ENCODE data around the gene FARP1. TPM values are rescaled to one million over a fixed set of nuclear protein-coding genes. Genes with fewer than 3 reads are reported as not detected.

Gene FARP1
- total RNA-seq, 2 experiments from 2014 or later: 0.29 to 0.34 TPM

- ChIA-PET CTCF (no interaction called here), POLR2A (no interaction called here)
Measured at GRCh38 chr13:98297745-98298144, 154.9 kb downstream of the FARP1 start.

- POLR2A ChIA-PET: no interaction called here
Measured at GRCh38 chr13:98298599-98298998, 155.7 kb downstream of the FARP1 start.

GRCh38 chr13:98299235-98299965, 156.5 kb downstream of the FARP1 start:
- POLR2A ChIA-PET: no interaction called here
- CTCF ChIA-PET: no interaction called here

More at GRCh38 chr13:98298599-98298998, 155.7 kb downstream of the FARP1 start:
- CTCF ChIA-PET: no interaction called here

GRCh38 chr13:98299966-98300350, 157.1 kb downstream of the FARP1 start:
- ChIA-PET CTCF (no interaction called here), POLR2A (no interaction called here)

- ChIA-PET CTCF (no interaction called here), POLR2A (no interaction called here)
Measured at GRCh38 chr13:98300956-98301641, 158.2 kb downstream of the FARP1 start.

- CTCF ChIA-PET: no interaction called here
- POLR2A ChIA-PET: no interaction called here
Measured at GRCh38 chr13:98301721-98302120, 158.8 kb downstream of the FARP1 start.

GRCh38 chr13:98303858-98304257, 161.0 kb downstream of the FARP1 start:
- CTCF ChIA-PET: no interaction called here
- POLR2A ChIA-PET: no interaction called here

- ChIA-PET POLR2A (no interaction called here), CTCF (no interaction called here)
Measured at GRCh38 chr13:98305670-98306069, 162.8 kb downstream of the FARP1 start.

- POLR2A ChIA-PET: no interaction called here
- CTCF ChIA-PET: no interaction called here
Measured at GRCh38 chr13:98307463-98308085, 164.7 kb downstream of the FARP1 start.

- POLR2A ChIA-PET: no interaction called here
- CTCF ChIA-PET: no interaction called here
Measured at GRCh38 chr13:98308086-98308911, 165.4 kb downstream of the FARP1 start.

GRCh38 chr13:98309569-98310335, 166.9 kb downstream of the FARP1 start:
- ChIA-PET CTCF (no interaction called here), POLR2A (no interaction called here)

- ChIA-PET POLR2A (no interaction called here), CTCF (no interaction called here)
Measured at GRCh38 chr13:98310485-98311199, 167.7 kb downstream of the FARP1 start.

GRCh38 chr13:98311200-98311548, 168.3 kb downstream of the FARP1 start:
- CTCF ChIA-PET: no interaction called here
- POLR2A ChIA-PET: no interaction called here

GRCh38 chr13:98312606-98313005, 169.7 kb downstream of the FARP1 start:
- POLR2A ChIA-PET: no interaction called here
- CTCF ChIA-PET: no interaction called here

GRCh38 chr13:98313023-98313921, 170.4 kb downstream of the FARP1 start:
- POLR2A ChIA-PET: no interaction called here
- CTCF ChIA-PET: no interaction called here

- CTCF ChIA-PET: no interaction called here
- POLR2A ChIA-PET: no interaction called here
Measured at GRCh38 chr13:98313922-98314292, 171.0 kb downstream of the FARP1 start.

- ChIA-PET POLR2A (no interaction called here), CTCF (no interaction called here)
Measured at GRCh38 chr13:98315466-98315865, 172.6 kb downstream of the FARP1 start.

GRCh38 chr13:98315902-98316301, 173.0 kb downstream of the FARP1 start:
- POLR2A ChIA-PET: interaction anchor here (0.6 kb wide), 1 partner anchor 425 kb away, joined by 15 read pairs; no protein-coding TSS in a partner anchor
- CTCF ChIA-PET: no interaction called here
